K562 (cell line): ENCODE measurements around the gene MINDY4. TPM values are rescaled to one million over a fixed set of nuclear protein-coding genes. Genes with fewer than 3 reads are reported as not detected.

Experiments
- CSDE1 ChIP-seq, 2 experiments: fragments of 450-650 bp; IDR thresholded peaks; 2 replicates each; pipeline ENCODE4 v1.6.1; 2016; ENCODE audit warnings: mild to moderate bottlenecking in 1 of 2
- FOXA3 ChIP-seq, 2 experiments: fragments of 450-650 bp in 1 of 2; sonication (generic) in 1 of 2; formaldehyde crosslinking; IDR thresholded peaks in 1 of 2; conservative IDR thresholded peaks in 1 of 2; 2 replicates each; pipeline versions ENCODE4 v1.4.0 to v1.8.0; 2020 to 2022; ENCODE audit warnings: mild to moderate bottlenecking in 2 of 2, missing genetic modification reagents in 1 of 2
- ILK ChIP-seq: fragments of 450-650 bp; IDR thresholded peaks from 2 replicates; pipeline ENCODE4 v1.6.1; 2016; ENCODE audit warnings: missing genetic modification characterization, low read depth, mild to moderate bottlenecking, missing compliant biosample characterization, moderate library complexity, borderline replicate concordance
- SAFB ChIP-seq: fragments of 200-400 bp; formaldehyde crosslinking; IDR thresholded peaks from 2 replicates; pipeline ENCODE4 v1.6.1; 2017; ENCODE audit warnings: low read depth, low read length, borderline replicate concordance
- SIN3A ChIP-seq, 2 experiments: fragments of 150-350 bp in 1 of 2; IDR thresholded peaks; 2 replicates each; pipeline ENCODE4 v1.6.1; 2011 to 2016; ENCODE audit warnings: borderline replicate concordance in 2 of 2, low read depth in 2 of 2, low read length in 2 of 2, mild to moderate bottlenecking in 2 of 2, moderate library complexity in 2 of 2; ENCODE audit not compliant: control insufficient read depth in 1 of 2
- TEAD1 ChIP-seq, 2 experiments: fragments of 450-650 bp in 1 of 2; sonication (generic) in 1 of 2; formaldehyde crosslinking; IDR thresholded peaks; 2 replicates each; pipeline versions ENCODE4 v1.4.0 to v1.8.0; 2020 to 2022; ENCODE audit warnings: mild to moderate bottlenecking in 2 of 2, missing genetic modification reagents in 1 of 2
- ZNF124 ChIP-seq: sonication (generic); formaldehyde crosslinking; IDR thresholded peaks from 2 replicates; pipeline ENCODE4 v1.8.1; 2022; ENCODE audit warnings: missing genetic modification reagents
- polyA plus RNA-seq, 8 experiments: library from polyadenylated mRNA; depleted of rRNA in 4 of 8; stranded (reverse) in 5 of 8; unstranded in 3 of 8; fragments of >200 nt; fragmentation: Nextera tagmentation in 2 of 8; fragmentation: Illumina TruSeq in 1 of 8; extraction: Ambion mirVana in 2 of 8; extraction: Trizol in 1 of 8; gene quantifications; 2 replicates each; pipeline versions ENCODE4 v1.2.1 to v1.2.3, GENCODE V29; 2011 to 2014; ENCODE audit warnings: inconsistent platforms in 1 of 8, missing spikeins in 1 of 8
- total RNA-seq, 7 experiments: library from RNA; depleted of rRNA in 6 of 7; stranded (reverse); fragments of >200 nt in 6 of 7; fragmentation: Illumina TruSeq in 2 of 7; extraction: Trizol in 2 of 7; gene quantifications; 2 replicates each; pipeline versions ENCODE4 v1.2.1 to v1.2.3, GENCODE V29; 2011 to 2021; ENCODE audit warnings: low replicate concordance in 1 of 7
- TF ChIP-seq, protein P1 (sequence below), 2 experiments: fragments of 450-650 bp; conservative IDR thresholded peaks; 2 replicates each; pipeline ENCODE4 v1.6.1; 2017; ENCODE audit warnings: mild to moderate bottlenecking in 2 of 2, moderate library complexity in 2 of 2

The MINDY4 gene
- total and polyA plus RNA-seq, 9 of the 15 experiments (the other 6 are each of a cell fraction or from before 2014, with no cell fraction given), result 2.1 to 16.7 (median 11.0) TPM

DNA sequence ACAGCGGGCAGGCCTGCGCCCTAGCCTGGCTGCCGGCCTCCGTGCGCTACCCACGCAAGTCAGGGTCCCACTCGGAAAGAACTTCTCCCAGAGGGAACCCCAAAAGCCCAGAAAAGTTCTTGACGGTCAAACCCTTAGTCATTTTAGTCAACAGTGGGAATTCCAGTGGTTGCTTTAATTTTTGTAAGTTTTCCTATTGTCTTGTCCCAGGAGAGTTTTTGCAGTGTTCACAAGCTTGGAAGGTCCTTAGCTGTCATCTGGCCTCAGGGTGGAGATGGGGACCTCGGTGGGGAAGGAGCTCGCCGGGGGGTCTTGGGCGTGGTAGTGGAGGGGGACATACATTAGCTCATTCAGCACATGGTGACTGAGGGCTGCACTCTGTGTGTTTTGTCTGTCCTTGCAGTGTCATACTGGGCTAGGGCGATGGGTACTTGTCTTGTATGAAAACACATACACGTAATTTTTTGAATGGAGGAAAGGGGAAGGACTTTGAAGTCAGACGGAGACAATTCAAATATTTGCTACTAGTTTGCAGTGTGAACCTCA, 736 bp downstream of the MINDY4 start (continued):
- TF ChIP-seq SIN3A (IDR thresholded peaks at IDR 0.05; ENCODE audit: borderline replicate concordance in 2 of 2, control insufficient read depth in 1 of 2, low read depth in 2 of 2, low read length in 2 of 2) (0 out of 4 replicates have a peak, but pooled peaks of 1 of the 2 experiments have one; percentile 45), TEAD1 (CRISPR knock-in tag; IDR thresholded peaks at IDR 0.05) (0 out of 4 replicates have a peak, but pooled peaks of 1 of the 2 experiments have one; percentile 13), ZNF124 (CRISPR knock-in tag) (no peak), SAFB (0 out of 2 replicates have a peak, but pooled peaks have one; percentile 43), FOXA3 (CRISPR knock-in tag; conservative IDR thresholded peaks at IDR 0.05 in 1 of 2, IDR thresholded peaks at IDR 0.05 in 1 of 2) (0 out of 4 replicates have a peak, but pooled peaks of 1 of the 2 experiments have one; percentile 7), CSDE1 (IDR thresholded peaks at IDR 0.05) (no peak), ILK (tag) (no peak)
- TF ChIP-seq, protein P1, sequence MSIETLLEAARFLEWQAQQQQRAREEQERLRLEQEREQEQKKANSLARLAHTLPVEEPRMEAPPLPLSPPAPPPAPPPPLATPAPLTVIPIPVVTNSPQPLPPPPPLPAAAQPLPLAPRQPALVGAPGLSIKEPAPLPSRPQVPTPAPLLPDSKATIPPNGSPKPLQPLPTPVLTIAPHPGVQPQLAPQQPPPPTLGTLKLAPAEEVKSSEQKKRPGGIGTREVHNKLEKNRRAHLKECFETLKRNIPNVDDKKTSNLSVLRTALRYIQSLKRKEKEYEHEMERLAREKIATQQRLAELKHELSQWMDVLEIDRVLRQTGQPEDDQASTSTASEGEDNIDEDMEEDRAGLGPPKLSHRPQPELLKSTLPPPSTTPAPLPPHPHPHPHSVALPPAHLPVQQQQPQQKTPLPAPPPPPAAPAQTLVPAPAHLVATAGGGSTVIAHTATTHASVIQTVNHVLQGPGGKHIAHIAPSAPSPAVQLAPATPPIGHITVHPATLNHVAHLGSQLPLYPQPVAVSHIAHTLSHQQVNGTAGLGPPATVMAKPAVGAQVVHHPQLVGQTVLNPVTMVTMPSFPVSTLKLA (conservative IDR thresholded peaks at IDR 0.05), result peak in 1 of 2 experiments; percentile 15; a peak in 3 of 4 replicates
